SU-DHL-6 (cell line): ENCODE measurements around the gene PXDN.

Experiments used
- H2AFZ ChIP-seq: fragments of 200-600 bp; sonication (generic); 2 replicates; pipeline ENCODE4 v1.6.1; 2014; ENCODE audit warnings: low read depth, mild to moderate bottlenecking, moderate library complexity, mixed read lengths, antibody characterized with exemption, low read length; ENCODE audit not compliant: severe bottlenecking
- H3F3A ChIP-seq: fragments of 200-600 bp; shearing (Covaris generic); 2 replicates; pipeline ENCODE4 v1.6.0; 2016; ENCODE audit warnings: antibody characterized with exemption, mild to moderate bottlenecking; ENCODE audit not compliant: insufficient read depth
- H3K27ac ChIP-seq: fragments of 200-600 bp; sonication (generic); 2 replicates; pipeline ENCODE4 v1.5.1; 2016; ENCODE audit warnings: low read depth, mild to moderate bottlenecking, low read length, moderate library complexity, mixed read lengths
- H3K27me3 ChIP-seq: fragments of 200-600 bp; sonication (generic), shearing (Covaris generic); 2 replicates; pipeline ENCODE4 v1.6.0; 2014; ENCODE audit warnings: mild to moderate bottlenecking, low read length
- H3K36me3 ChIP-seq: fragments of 200-600 bp; sonication (generic); 2 replicates; pipeline ENCODE4 v1.6.1; 2014; ENCODE audit warnings: mild to moderate bottlenecking, low read length, mixed read lengths
- H3K4me2 ChIP-seq: fragments of 300-600, 200-600 bp; shearing (Covaris generic), sonication (generic); 2 replicates; pipeline ENCODE4 v1.6.0; 2014; ENCODE audit warnings: low read length, low read depth, mild to moderate bottlenecking; ENCODE audit not compliant: poor library complexity, severe bottlenecking
- H3K4me3 ChIP-seq: fragments of 200-600 bp; sonication (generic); 2 replicates; pipeline ENCODE4 v1.5.1; 2014; ENCODE audit warnings: antibody characterized with exemption, low read length, mild to moderate bottlenecking, mixed read lengths; ENCODE audit not compliant: insufficient read depth, poor library complexity, severe bottlenecking
- H3K79me2 ChIP-seq: fragments of 200-600 bp; sonication (generic); 2 replicates; pipeline ENCODE4 v1.6.1; 2014; ENCODE audit warnings: mild to moderate bottlenecking, low read length, moderate library complexity; ENCODE audit not compliant: insufficient read depth
- H3K9ac ChIP-seq: fragments of 200-600 bp; sonication (generic); 2 replicates; pipeline ENCODE4 v1.7.0; 2014; ENCODE audit warnings: mild to moderate bottlenecking, low read length
- H3K9me2 ChIP-seq: fragments of 200-600 bp; sonication (generic); replicated peaks from 2 replicates; pipeline ENCODE4 v1.6.1; 2014; ENCODE audit warnings: low read length; ENCODE audit not compliant: insufficient read depth
- H3K9me3 ChIP-seq: fragments of 200-600 bp; sonication (generic); 2 replicates; pipeline ENCODE4 v1.6.1; 2014; ENCODE audit warnings: low read length, mixed read lengths; ENCODE audit not compliant: insufficient read depth
- H4K20me1 ChIP-seq: fragments of 200-600 bp; sonication (generic); 2 replicates; pipeline ENCODE4 v1.6.1; 2014; ENCODE audit warnings: low read depth, mild to moderate bottlenecking, antibody characterized with exemption, low read length, moderate library complexity, mixed read lengths
- CTCF ChIP-seq: fragments of 200-600 bp; sonication (generic); IDR thresholded peaks from one replicate; pipeline ENCODE4 v1.5.1; 2017; ENCODE audit warnings: antibody characterized with exemption, mild to moderate bottlenecking, low read length, moderate library complexity; ENCODE audit not compliant: insufficient read depth, poor library complexity, severe bottlenecking
- EZH2phosphoT487 ChIP-seq: fragments of 200-600 bp; sonication (generic), shearing (Covaris generic); conservative IDR thresholded peaks from 2 replicates; pipeline ENCODE4 v1.6.1; 2018; ENCODE audit warnings: mild to moderate bottlenecking, antibody characterized with exemption, low read length, moderate library complexity, mixed read lengths

The PXDN gene

DNA sequence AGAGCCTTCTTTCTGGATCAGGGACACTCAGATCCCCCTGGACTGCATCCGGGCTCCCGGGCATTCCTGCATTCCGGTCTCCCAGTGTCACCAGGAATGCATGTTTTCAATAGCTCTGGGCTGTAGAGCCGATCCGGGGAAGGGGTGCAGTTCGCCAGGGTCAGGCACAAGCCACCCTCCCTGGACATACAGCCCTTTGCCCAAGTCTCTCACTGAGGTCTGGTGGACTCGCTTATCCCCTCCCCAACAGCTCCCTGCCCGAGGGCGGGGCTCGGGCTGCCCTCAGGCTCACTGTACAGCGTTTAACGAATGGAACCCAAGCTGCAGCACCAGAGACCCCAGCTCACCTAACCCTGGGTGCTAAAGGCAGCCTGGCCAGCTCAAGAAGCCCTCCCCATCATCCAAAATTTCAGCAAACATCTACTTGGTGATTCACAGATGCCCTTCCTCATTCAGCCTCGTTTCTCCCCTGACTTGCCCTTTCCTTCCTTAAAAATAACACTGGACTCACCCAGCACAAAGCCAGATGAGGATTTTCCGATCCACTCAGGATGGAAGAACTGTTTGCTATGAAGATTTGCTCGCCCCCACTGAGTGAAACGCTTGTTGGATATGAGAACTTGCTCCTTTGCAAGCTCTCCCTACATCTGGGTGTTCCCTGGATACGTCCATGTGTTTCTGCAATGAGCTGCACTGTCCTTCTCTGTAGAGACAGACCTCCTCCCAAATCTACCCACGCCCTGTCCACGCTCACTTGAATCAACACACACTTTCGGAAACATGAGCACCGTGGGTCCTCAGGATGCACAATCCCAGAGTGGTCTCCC lies 58.1 kb downstream of the PXDN start:
- H3F3A ChIP-seq: no peaks in the 10 kb centered on the region
- H2AFZ ChIP-seq: no peak overlapping the region
- TF ChIP-seq CTCF: no peak
- TF ChIP-seq EZH2phosphoT487: no peak
- H3K4me3 ChIP-seq: no peak overlapping the region
- no peaks in the 10 kb centered on the region for H4K20me1 ChIP-seq
- no peaks in the 10 kb centered on the region for H3K9me3 ChIP-seq
- H3K9ac ChIP-seq: no peak overlapping the region
- H3K27me3 ChIP-seq: no peaks in the 10 kb centered on the region
- H3K36me3 ChIP-seq: no peaks in the 10 kb centered on the region
- H3K4me2 ChIP-seq: no peak overlapping the region
- H3K79me2 ChIP-seq: no peaks in the 10 kb centered on the region
- H3K27ac ChIP-seq: no peak overlapping the region
- no peaks in the 10 kb centered on the region for H3K9me2 ChIP-seq

GRCh38 chr2:1685078-1685956 lies 59.0 kb downstream of the PXDN start:
- no peaks in the 10 kb centered on the region for H4K20me1 ChIP-seq
- H3K4me3 ChIP-seq: no peak overlapping the region
- TF ChIP-seq CTCF: no peak
- TF ChIP-seq EZH2phosphoT487: no peak
- no peaks in the 10 kb centered on the region for H3K79me2 ChIP-seq
- H3F3A ChIP-seq: no peaks in the 10 kb centered on the region
- H3K9me2 ChIP-seq: no peaks in the 10 kb centered on the region
- no peaks in the 10 kb centered on the region for H3K9me3 ChIP-seq
- no peak overlapping the region for H3K4me2 ChIP-seq
- no peak overlapping the region for H3K27ac ChIP-seq
- H3K36me3 ChIP-seq: no peaks in the 10 kb centered on the region
- H3K9ac ChIP-seq: no peak overlapping the region
- no peaks in the 10 kb centered on the region for H3K27me3 ChIP-seq
- H2AFZ ChIP-seq: no peak overlapping the region

DNA sequence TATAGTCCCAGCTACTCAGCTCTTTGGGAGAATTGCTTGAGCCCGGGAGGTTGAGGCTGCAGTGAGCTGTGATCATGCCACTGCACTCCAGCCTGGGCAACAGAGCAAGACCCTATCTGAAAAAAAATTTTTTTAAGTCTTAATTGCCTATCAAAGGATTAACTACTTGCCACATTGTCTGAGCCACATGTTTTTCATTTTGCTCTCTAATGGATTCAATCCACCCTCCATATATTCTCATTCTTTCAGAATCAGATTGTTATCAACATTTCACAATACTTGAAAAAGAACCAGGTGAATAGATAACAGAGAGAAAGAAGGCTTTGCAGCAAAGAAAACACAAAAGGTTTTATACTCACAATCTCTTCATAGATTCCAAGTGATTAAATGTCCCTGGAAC lies 61.0 kb downstream of the PXDN start:
- Histone ChIP-seq H3K9me3 (no peaks in the 10 kb centered on the region), H4K20me1 (no peaks in the 10 kb centered on the region), H3F3A (no peaks in the 10 kb centered on the region), H3K36me3 (no peaks in the 10 kb centered on the region), H3K4me3 (no peak overlapping the region), H3K27ac (no peak overlapping the region), H3K4me2 (no peak overlapping the region), H3K27me3 (no peaks in the 10 kb centered on the region), H3K9me2 (no peaks in the 10 kb centered on the region), H2AFZ (no peak overlapping the region), H3K9ac (no peak overlapping the region), H3K79me2 (no peaks in the 10 kb centered on the region)
- TF ChIP-seq CTCF: no peak
- TF ChIP-seq EZH2phosphoT487: no peak
